Uterus (tissue), 2 donors: ENCODE measurements around the gene ABCG1.

ENCODE experiments used
- POLR2A ChIP-seq, 2 donors: fragments of 450-650 bp; IDR thresholded peaks; one replicate each; pipeline ENCODE4 v1.6.1; 2016; ENCODE audit warnings: antibody characterized with exemption in 2 of 2, mild to moderate bottlenecking in 1 of 2, moderate library complexity in 1 of 2
- TF ChIP-seq, protein P1 (sequence below), 4 experiments: fragments of 200-600 bp in 2 of 4; fragments of 450-650 bp in 2 of 4; sonication (generic) in 2 of 4; IDR thresholded peaks; one replicate each; pipeline ENCODE4 v1.5.1; 2016 to 2019; ENCODE audit warnings: antibody characterized with exemption in 4 of 4, mild to moderate bottlenecking in 2 of 4, moderate library complexity in 1 of 4

DNA sequence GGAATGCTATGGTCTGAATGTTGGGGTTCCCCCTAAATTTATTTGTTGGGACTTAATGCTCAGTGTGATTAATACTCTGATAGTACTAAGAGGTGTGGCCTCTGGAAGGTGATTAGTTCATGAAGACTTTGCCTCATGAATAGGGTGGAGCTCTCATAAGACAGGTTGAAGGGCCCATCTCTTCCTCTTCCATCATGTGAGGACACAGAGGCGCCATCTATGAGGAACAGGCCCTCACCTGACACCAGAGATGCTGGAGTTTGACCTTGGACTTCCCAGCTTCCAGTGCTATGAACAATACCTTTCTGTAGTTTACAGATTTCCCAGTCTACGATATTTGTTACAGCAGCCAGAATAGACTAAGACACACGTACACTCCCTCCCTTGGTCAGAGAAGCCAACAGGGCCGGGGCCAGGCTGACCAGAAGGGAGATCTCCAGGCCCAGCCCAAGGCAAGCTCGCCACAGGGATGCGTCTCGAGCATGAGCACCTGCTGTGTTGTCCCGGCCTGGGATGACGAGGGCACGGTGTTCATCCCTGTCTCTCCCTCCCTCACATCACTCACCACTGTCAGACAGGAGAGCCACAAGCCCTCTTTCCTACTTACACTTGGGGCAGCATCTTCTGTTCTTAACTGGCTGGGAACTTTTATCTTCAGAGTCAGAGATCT lies 4.7 kb upstream of the ABCG1 start:
- no peak for TF ChIP-seq POLR2A (IDR thresholded peaks at IDR 0.05)
- TF ChIP-seq, protein P1, sequence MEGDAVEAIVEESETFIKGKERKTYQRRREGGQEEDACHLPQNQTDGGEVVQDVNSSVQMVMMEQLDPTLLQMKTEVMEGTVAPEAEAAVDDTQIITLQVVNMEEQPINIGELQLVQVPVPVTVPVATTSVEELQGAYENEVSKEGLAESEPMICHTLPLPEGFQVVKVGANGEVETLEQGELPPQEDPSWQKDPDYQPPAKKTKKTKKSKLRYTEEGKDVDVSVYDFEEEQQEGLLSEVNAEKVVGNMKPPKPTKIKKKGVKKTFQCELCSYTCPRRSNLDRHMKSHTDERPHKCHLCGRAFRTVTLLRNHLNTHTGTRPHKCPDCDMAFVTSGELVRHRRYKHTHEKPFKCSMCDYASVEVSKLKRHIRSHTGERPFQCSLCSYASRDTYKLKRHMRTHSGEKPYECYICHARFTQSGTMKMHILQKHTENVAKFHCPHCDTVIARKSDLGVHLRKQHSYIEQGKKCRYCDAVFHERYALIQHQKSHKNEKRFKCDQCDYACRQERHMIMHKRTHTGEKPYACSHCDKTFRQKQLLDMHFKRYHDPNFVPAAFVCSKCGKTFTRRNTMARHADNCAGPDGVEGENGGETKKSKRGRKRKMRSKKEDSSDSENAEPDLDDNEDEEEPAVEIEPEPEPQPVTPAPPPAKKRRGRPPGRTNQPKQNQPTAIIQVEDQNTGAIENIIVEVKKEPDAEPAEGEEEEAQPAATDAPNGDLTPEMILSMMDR (IDR thresholded peaks at IDR 0.05), result no peak
